Measurements from ENCODE around the gene HSPA1L.
"Not testable (repeated sequence)": the region's sequence is repeated elsewhere in the genome, so short reads cannot be mapped to it uniquely, and the experiment has no call there.

The HSPA1L gene

GRCh38 chr6:31811645-31812044 lies 3.4 kb downstream of the HSPA1L start:
- no peak for DNase-seq

- DNase-seq = not testable (repeated sequence)
These were observed 6.5 kb downstream of the HSPA1L start for GRCh38 chr6:31808599-31808998.

DNA sequence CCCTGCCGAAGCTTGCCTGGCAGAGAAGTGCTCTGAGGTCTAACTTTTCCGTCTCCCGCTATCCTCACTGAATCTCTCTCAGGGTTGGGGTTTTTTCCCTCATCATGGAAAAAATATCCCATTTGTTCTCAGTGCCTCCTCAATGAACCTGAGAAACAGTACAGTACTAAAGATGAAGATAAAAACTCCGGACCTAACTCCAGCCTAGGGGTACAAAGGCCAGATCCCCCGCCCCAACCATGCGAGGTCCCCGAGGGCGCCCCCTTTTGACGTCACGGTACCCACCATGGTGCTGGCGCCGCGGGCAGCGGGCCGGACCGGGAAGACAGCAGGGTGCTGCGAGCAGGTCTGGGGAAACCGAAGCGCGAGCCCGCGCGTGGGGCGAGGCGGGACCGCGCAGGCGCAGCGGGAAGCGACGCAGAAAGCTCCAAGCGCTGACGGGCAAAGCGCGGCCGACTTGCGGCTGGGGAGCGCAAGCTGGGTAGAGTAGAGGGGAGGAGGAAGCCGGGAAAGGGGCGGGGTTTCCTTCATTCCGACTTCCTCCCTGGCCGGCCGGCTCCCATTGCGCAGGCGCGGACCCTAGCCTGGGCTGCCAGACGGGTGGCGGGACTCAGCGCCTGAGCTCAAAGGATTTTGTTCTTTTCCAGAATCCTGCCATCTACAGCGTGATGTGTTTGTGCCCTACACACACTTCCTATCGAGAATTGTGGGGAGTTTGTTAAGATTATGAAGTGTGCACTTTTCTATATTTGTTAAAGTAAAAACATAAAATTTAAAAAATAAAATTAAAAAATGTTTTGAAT lies 8.4 kb downstream of the HSPA1L start, which contains the start of gene LSM2:
TSS of gene LSM2 (minus strand) at position 497 of the 803 bp plus-strand sequence. CDS start at position 288, 209 bp downstream.
- peak; percentile 96 for DNase-seq

DNA sequence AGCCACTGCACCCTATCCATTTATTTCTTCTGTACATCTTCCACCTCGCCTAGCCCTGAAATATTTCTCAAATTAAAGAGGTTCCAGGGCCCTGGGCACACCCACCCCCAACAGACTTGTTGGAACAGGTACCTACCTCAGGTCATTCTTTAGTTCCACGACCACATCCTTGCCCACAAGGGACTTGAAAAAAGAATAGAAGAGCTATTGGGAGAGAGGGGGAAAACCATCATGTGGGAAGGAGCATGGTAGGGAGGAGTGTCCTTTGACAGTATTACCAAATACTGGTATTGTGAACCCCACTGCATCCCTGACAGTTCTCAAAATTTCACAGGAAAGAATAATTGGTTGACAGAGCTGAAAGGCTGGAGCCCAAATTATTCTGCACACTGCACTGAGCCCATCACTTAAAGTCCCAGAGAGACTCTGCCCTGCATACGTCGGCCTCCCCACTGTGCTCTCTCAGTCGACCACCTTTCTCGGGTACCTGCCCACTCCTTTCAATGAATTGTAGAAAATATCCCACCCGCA lies 9.1 kb downstream of the HSPA1L start:
- DNase-seq = no peak

DNA sequence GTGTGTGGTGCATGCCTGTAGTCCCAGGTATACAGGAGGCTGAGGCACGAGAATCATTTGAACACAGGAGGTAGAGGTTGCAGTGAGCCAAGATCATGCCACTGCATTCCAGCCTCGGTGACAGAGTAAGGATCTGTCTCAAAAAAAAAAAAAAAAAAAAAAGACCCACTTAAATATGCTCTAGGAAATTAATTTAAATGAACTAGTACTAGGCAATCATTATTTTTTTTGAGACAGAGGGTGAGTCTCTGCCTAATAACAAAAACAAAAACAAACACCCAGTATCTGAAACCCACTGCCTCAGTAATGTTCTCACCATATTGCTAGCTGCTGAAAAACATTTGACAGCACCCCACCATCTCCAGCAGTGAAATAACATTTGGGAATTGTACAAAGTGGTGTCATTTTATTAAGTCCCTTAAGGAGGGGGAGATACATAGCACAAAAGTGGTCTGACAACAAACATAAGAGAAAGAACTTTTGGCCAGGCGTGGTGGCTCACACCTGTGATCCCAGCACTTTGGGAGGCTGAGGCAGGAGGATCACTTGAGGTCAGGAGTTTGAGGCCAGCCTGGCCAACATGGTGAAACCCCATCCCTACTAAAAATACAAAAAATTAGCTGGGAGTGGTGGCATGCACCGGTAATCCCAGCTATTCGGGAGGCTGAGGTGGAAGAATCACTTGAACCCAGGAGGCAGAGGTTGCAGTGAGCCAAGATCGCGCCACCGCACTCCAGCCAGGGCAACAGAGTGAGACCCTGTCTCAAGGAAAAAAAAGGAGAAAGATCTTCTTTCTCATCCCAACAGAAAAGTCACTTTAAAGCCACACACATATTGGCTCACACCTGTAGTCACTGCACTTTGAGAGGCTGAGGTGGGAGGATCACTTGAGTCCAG lies 13.8 kb downstream of the HSPA1L start:
- not testable (repeated sequence) for DNase-seq

- no peak for DNase-seq
These were observed 15.3 kb downstream of the HSPA1L start for GRCh38 chr6:31799781-31800180.

- DNase-seq = no peak
These were observed 17.5 kb downstream of the HSPA1L start for GRCh38 chr6:31797588-31797987.

DNA sequence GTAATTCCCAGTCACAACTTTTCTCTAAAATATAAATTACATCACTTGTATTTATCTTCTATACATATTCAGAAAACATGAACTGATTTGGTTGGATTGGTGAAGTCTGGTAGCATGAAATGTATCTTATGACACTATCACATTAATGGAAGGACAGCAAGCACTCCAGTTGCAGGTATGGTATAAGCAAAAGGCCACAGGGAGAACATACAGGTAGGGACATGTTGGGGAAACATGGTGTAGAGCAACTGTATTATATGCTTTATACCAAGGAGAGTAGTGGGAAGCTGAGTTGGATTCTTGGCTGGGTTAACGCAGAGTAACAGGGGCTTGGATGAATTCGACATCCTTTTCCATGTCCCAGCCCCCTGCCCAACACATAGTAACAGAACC lies 18.1 kb downstream of the HSPA1L start:
- DNase-seq = no peak

DNA sequence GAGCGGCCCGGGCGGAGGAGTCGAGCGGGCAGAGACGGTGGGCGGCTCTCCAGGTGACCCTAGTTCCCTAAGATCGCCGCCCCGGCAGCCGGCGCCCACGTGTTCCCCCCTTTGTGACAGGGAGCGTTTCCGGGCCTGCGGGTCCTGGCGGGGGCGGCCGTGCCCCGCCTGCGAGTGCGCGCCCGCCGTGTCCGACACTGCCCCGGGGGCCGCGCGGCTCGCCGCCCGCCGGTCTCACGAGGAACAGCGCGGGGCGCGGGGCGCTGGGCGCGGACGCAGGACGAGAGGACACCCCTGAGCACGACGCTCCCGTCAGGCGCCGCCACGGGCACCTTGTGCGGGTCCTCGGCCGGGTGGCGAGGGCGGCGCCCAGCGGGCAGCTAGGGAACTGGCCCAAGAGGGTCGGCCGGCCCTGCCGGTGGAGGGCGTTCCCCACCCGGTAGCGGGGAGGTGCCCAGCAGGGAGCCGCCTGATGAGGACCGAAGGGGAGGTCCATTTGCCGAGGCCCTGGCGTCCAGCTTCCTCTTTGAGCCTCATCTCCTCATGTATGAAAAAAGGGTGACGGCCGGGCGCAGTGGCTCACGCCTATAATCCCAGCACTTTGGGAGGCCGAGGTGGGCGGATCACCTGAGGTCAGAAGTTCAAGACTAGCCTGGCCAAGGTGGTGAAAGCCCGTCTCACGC lies 19.3 kb downstream of the HSPA1L start, which contains the start of gene VARS1:
TSS of gene VARS1 (minus strand) at position 137 of the 683 bp plus-strand sequence. CDS start 535 bp downstream, outside the sequence.
- peak; percentile 87 for DNase-seq

GRCh38 chr6:31794866-31795615 lies 20.0 kb downstream of the HSPA1L start:
- no peak for DNase-seq

- DNase-seq = no peak
These were observed 20.7 kb downstream of the HSPA1L start for GRCh38 chr6:31794294-31794865.

DNA sequence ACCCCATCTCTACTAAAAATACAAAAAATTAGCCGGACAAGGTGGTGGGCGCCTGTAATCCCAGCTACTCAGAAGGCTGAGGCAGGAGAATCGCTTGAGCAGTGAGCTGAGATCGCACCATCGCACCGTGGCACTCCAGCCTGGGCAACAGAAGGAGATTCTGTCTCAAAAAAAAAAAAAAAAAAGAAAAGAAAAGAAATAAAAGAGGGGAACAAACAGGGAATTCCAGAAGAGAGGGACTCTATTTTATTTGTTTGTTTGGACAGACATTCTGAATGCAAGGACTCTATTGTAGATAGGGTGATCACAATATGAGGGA lies 21.2 kb downstream of the HSPA1L start:
- DNase-seq = not testable (repeated sequence)

- no peak for DNase-seq
These were observed 22.3 kb downstream of the HSPA1L start for GRCh38 chr6:31792761-31793171.

- DNase-seq = no peak
These were observed 23.1 kb downstream of the HSPA1L start for GRCh38 chr6:31792090-31792374.

DNA sequence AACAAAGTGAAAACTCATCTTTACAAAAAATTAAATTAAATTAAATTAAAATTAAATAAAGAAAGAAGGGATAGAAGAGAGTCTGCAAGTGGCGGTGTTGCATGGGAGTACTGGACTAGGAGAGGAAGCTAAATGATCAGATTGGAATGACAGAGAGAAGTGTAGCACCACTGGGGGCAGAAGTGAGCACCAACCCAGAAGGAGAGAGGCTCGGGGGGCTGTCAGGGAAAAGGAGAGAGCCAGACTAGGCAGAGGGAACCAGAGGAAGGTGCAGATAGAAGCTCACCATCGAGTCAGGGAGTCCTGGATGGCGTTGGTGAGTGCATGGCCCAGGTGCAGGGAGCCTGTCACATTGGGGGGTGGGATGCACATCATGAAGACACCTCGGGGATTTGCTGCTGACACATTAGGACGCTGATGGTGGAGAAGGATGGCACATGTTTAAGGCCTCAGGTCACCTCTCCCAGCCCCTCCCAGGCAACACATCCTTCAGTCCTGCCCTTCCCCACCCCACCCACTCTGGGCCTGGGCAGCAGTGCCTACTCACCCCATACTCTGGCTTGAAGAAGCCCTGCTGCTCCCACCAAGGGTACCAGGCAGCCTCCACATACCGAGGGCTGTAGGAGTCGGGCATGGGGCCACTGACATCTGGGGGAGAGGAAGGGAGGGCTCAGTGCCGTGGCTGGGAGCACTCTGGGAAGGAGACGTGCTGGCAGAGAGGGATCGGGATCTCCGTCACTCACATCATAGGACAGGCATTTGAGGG lies 23.6 kb downstream of the HSPA1L start:
- DNase-seq = peak; percentile 26

DNA sequence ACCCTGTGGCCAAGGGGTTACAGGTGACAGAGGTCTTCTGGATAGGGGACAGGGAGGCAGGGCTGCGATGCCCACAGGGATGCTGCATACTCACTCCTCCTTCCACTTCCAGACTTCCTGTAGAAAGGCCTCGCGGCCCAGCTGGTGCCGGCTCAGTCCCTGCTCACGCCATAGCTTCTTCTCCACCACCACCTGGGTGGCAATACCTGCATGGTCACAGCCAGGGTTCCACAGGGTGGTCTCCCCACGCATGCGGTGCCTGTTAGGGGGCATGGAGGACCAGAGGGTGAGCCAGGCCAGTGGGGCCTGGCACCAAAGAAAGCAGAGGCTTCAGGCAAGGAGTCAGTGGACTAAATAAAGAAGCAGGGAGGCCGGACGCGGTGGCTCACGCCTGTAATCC lies 29.6 kb downstream of the HSPA1L start:
- no peak for DNase-seq

DNA sequence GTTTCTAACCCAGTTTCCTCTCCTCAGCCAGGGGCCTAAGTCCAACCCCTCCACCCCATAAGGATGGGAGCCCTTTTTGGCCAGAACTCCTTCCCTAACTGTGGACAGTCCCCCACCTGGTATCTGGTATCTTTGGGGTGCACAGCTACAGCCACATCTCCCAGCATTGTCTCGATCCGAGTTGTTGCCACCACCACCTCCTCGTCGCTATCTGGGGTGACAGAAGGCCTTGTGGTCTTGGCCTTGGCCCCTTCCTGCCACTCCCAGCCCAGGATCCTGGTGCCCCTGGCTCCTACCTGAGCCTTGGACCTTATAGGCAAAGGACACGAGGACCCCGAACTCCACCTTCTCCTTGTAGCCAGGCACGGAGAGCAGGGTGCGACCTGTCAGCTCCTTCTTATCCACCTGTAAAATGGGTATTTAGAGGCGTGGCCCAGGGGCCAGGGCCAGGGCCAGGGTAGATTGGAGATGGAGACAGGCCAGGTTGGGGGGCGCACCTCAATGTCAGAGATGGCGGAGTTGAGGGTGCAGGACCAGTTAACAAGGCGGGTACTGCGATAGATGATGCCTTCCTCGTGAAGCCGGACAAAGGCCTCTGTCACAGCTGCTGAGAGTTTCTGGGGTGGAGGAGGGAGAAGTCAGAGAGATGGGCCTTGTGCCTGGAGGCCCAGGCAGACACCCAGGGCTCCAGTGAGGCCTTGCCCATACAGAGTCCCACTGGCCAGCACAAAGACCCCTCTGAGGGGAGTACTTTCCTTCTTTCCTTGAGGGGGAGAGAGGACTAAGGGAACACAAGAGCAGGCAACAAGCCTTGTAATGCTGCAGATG lies 30.8 kb downstream of the HSPA1L start:
- DNase-seq = no peak

DNA sequence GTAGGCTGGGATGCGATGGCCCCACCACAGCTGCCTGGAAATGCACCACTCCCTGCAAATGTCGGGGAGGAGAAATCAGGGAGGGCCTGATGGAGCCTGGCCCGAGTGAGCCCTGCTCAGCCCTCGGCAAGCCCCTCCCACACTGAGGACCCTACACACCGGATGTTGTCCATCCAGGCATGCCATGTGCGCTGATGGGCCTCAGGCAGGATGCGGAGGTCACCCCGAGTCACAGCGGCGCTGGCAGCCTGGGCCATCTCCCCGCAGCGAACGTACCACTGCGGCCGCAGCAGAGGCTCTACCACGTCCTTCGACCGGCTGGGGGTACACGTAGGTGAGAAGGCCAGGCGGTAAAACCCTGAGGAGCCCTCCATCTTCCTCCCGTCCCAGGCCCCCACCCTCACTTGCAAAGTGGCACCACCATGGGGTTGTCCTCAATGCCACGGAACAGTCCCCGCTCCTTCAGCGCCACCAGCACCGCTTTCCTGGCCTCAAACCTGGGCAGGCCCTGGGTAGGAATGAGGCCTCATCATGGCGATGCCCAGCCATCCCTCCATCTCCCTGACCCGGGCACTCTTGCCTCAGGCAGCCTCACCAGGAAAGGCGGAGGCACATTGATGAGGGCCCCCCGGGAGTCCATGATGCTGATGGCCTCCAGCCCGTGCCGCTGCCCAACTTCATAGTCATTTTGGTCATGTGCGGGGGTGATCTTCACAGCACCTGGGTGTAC lies 32.8 kb downstream of the HSPA1L start:
- DNase-seq = no peak

All from NCI-H2171 (cell line).